Ovary (tissue), 9 donors: ENCODE data around the gene TRPV3. TPM values are rescaled to one million over a fixed set of nuclear protein-coding genes. Genes with fewer than 3 reads are reported as not detected.

Source experiments
- DNase-seq, 5 donors: peaks; one replicate each; pipeline ENCODE4 v3.0.0-alpha.2; 2019 to 2020
- H3K27ac ChIP-seq, 2 donors: fragments of 200-600 bp; one replicate each; pipeline versions ENCODE4 v1.5.1 to v1.8.0; 2019 to 2022
- H3K27me3 ChIP-seq: fragments of 200-600 bp; one replicate; pipeline ENCODE4 v1.8.0; 2022
- H3K36me3 ChIP-seq: fragments of 200-600 bp; sonication (generic); one replicate; pipeline ENCODE4 v1.5.1; 2019
- H3K4me1 ChIP-seq: one replicate; pipeline ENCODE4 v1.8.1; 2013; ENCODE audit warnings: mild to moderate bottlenecking, moderate library complexity; ENCODE audit not compliant: insufficient read depth
- H3K4me3 ChIP-seq: fragments of 200-600 bp; sonication (generic); one replicate; pipeline ENCODE4 v1.5.1; 2017
- H3K9me3 ChIP-seq, 2 donors: fragments of 200-600 bp in 1 of 2; sonication (generic) in 1 of 2; one replicate each; pipeline versions ENCODE4 v1.5.1 to v1.8.1; 2013 to 2019; ENCODE audit warnings: mild to moderate bottlenecking in 1 of 2, moderate library complexity in 1 of 2
- CTCF ChIP-seq, 3 donors: fragments of 450-650 bp in 2 of 3; fragments of 200-600 bp in 1 of 3; IDR thresholded peaks; one replicate each; pipeline versions ENCODE4 v1.5.1 to v1.8.0; 2016 to 2022; ENCODE audit warnings: antibody characterized with exemption in 3 of 3, mild to moderate bottlenecking in 1 of 3
- EP300 ChIP-seq: sonication (generic); formaldehyde crosslinking; IDR thresholded peaks from one replicate; pipeline ENCODE4 v1.6.1; 2017; ENCODE audit warnings: antibody characterized with exemption
- POLR2A ChIP-seq: fragments of 450-650 bp; IDR thresholded peaks from one replicate; pipeline ENCODE4 v1.6.1; 2017; ENCODE audit warnings: antibody characterized with exemption, mild to moderate bottlenecking, moderate library complexity
- WGBS, 3 donors: extraction: QIAGEN DNeasy Blood & Tissue Kit in 1 of 3; methylation state at CpG; one replicate each; pipeline versions ENCODE4 v1.1.5 to v1.1.7; 2013 to 2017; 5-methylcytosine and 5-hydroxymethylcytosine counted together
- intact Hi-C, 4 donors: fragments of 100-400 bp; cut with DNase I; formaldehyde crosslinking; loops; one replicate each; pipeline versions ENCODE4 v1.11.0 to v1.15.1; 2022 to 2023
- polyA plus RNA-seq, 2 donors: library from polyadenylated mRNA; stranded (reverse); fragments of 200-250 nt in 1 of 2; fragments of 350-450 nt in 1 of 2; fragmentation: Illumina TruSeq in 1 of 2; extraction: RNeasy Lipid Tissue Mini Kit (QIAGEN cat#74804) in 1 of 2; gene quantifications; one replicate each; pipeline ENCODE4 v1.2.3, GENCODE V29; 2013 to 2014
- total RNA-seq, 7 donors: library from RNA; depleted of rRNA in 2 of 7; stranded (reverse); fragments of >200 nt in 2 of 7; fragmentation: NEBNext Ultra II Directional in 3 of 7; extraction: Animal tissue kit (Norgen Biotek cat#: 25700) in 3 of 7; gene quantifications; one replicate each; pipeline versions ENCODE4 v1.1.0 to v1.2.4, GENCODE V29; 2016 to 2023
- donor health status: DM: no; HTN: no; CAD: no; lungs with moderate emphysema.
- donor health status: DM: no; HTN: no; CAD: no.
- donor health status: Bipolar disorder and iron deficiency.
- donor health status: DM: yes; HTN: yes; CAD: no.
- donor health status: DM: no; HTN: no; CAD: no.
- donor health status: DM: yes; HTN: yes; CAD: no.

The TRPV3 gene
- total and polyA plus RNA-seq, 9 donors: 0.12 to 5.8 (median 1.9) TPM

- Histone ChIP-seq H3K27ac (peak overlapping the region in 1 of 2 donors; percentile 49), H3K36me3 (no peaks in the 10 kb centered on the region), H3K4me1 (peaks cover 14% of the 10 kb centered on the region), H3K27me3 (no peaks in the 10 kb centered on the region), H3K4me3 (peak overlapping the region; percentile 33), H3K9me3 (no peaks in the 10 kb centered on the region)
- intact Hi-C loops: loop anchor here in 1 of 4 donors (10.0 kb wide), 1 partner anchor 129 kb away; the partner anchor contains the start of genes EMC6 and TAX1BP3
- peak; percentile 68 to 90 (median 81) for DNase-seq
- no peak for TF ChIP-seq EP300
- peak; percentile 55 to 76 (median 65) for TF ChIP-seq CTCF (IDR thresholded peaks at IDR 0.05)
- 1 to 3% (median 1%) methylated on average over 41 to 44 of the region's 44 CpGs for WGBS, 3 donors
Observed at GRCh38 chr17:3535253-3535995, 22.2 kb downstream of the TRPV3 start.

GRCh38 chr17:3534881-3535252, 22.7 kb downstream of the TRPV3 start:
- H3K36me3 ChIP-seq: no peaks in the 10 kb centered on the region
- WGBS, 3 donors: 34 to 44% (median 42%) methylated on average over 3 of the region's 3 CpGs
- DNase-seq: peak; percentile 32 to 64 (median 54)
- H3K4me3 ChIP-seq: no peak overlapping the region
- TF ChIP-seq EP300 (no peak), CTCF (IDR thresholded peaks at IDR 0.05) (no peak), POLR2A (no peak)
- H3K4me1 ChIP-seq: peaks cover 15% of the 10 kb centered on the region
- peak overlapping the region in 1 of 2 donors; percentile 17 for H3K27ac ChIP-seq
- no peaks in the 10 kb centered on the region for H3K9me3 ChIP-seq
- no peaks in the 10 kb centered on the region for H3K27me3 ChIP-seq
- intact Hi-C loops: loop anchor here in 1 of 4 donors (10.0 kb wide), 1 partner anchor 130 kb away; the partner anchor contains the start of genes EMC6 and TAX1BP3

- DNase-seq: no peak
- H3K9me3 ChIP-seq: no peaks in the 10 kb centered on the region
- intact Hi-C loops: loop anchor here in 1 of 4 donors (10.0 kb wide), 1 partner anchor 131 kb away; the partner anchor contains the start of genes EMC6 and TAX1BP3
- no peak overlapping the region for H3K4me3 ChIP-seq
- H3K4me1 ChIP-seq: peaks cover 21% of the 10 kb centered on the region
- WGBS, 3 donors: 92 to 96% (median 93%) methylated on average over 5 of the region's 5 CpGs
- H3K27me3 ChIP-seq: no peaks in the 10 kb centered on the region
- no peak for TF ChIP-seq POLR2A
- no peak for TF ChIP-seq EP300
- no peak for TF ChIP-seq CTCF (IDR thresholded peaks at IDR 0.05)
- no peak overlapping the region for H3K27ac ChIP-seq
- no peaks in the 10 kb centered on the region for H3K36me3 ChIP-seq
Observed at GRCh38 chr17:3533752-3534151, 23.9 kb downstream of the TRPV3 start.

- WGBS, 3 donors: 91 to 97% (median 97%) methylated on average over 10 of the region's 10 CpGs
- Histone ChIP-seq H3K27ac (no peak overlapping the region), H3K4me1 (peaks cover 21% of the 10 kb centered on the region), H3K4me3 (no peak overlapping the region), H3K9me3 (no peaks in the 10 kb centered on the region), H3K36me3 (no peaks in the 10 kb centered on the region), H3K27me3 (no peaks in the 10 kb centered on the region)
- intact Hi-C loops: loop anchor here in 1 of 4 donors (10.0 kb wide), 1 partner anchor 132 kb away; the partner anchor contains the start of genes EMC6 and TAX1BP3
- no peak for DNase-seq
- no peak for TF ChIP-seq EP300
- TF ChIP-seq POLR2A: no peak
- no peak for TF ChIP-seq CTCF (IDR thresholded peaks at IDR 0.05)
Observed at GRCh38 chr17:3532859-3533142, 24.8 kb downstream of the TRPV3 start.
